GM18508 (cell line): Measurements from ENCODE around the gene TMIGD1.

Experiments used
- ATAC-seq: cut with Tn5 transposase; IDR thresholded peaks from one replicate; pipeline ENCODE4 v1.9.1; 2021; ENCODE audit warnings: moderate number of reproducible peaks; ENCODE audit not compliant: insufficient read depth, unreplicated experiment

TMIGD1 gene

DNA sequence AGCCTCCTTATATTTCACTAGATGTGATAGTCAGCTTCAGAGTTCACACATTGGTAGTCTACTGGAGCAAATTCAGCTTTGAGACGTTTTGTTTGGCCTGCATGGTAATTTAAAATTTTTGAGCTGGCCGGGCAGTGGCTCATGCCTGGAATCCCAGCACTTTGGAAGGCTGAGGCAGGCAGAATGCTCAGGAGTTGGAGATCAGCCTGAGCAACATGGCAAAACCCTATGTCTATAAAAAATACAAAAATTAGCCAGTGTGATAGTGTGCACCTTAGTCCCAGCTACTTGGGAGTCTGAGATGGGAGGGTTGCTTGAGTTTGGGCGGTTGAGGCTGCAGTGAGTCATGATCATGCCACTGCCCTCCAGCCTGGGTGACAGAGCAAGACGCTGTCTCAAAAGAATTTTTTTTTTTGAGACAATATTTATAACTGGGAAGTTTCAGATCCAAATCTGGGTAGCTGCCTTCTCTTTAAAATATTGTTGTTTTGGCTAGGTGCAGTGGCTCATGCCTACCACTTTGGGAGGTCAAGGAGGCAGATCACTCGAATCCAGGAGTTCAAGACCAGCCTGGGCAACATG lies 37.3 kb downstream of the TMIGD1 start:
- no peak for ATAC-seq

- no peak for ATAC-seq
Observed at GRCh38 chr17:30292286-30292858, 41.5 kb downstream of the TMIGD1 start.

GRCh38 chr17:30291543-30292285 lies 42.1 kb downstream of the TMIGD1 start, which contains the start of gene BLMH:
TSS of gene BLMH (minus strand) at chr17:30291944. CDS start at chr17:30291819, 125 bp downstream.
- ATAC-seq = no peak

DNA sequence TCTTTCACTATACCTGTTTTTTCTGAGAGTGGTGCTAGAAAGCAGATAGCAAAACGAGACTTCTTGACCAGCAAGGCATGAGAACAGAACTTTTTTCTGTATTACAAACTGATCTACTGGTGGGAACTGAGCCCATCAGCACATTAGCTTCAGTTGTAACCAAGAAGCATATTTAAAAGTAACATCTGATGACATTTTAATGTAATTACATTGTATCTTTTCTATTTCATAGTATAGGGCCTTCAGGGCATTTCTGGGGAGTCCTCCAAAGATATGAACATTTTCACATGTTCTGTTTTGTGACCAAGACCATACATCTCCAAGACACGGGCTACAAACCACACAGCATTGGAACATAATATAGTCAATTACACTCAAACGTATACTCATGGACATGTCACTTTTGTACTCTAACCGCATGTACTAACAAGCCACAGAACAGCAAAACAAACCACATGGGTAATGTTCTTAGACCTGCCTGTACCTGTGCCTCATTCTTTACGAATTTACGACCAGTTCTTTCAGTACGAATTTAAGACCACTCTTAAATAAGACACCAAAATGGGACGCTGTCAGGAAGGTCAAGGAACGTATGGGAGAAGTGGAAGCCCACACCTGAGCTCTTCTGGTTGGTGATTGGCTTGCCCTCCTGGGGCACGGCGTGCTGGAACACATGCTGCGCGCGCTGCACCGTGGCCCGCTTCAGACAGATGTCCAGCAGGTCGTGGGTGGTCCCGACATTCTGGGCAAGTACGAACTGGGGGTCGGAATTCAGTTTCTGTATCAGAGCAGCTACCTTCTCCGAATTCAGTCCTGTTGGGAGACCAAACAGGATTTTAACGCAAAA lies 42.9 kb downstream of the TMIGD1 start:
- ATAC-seq = no peak

- ATAC-seq = no peak
Observed at GRCh38 chr17:30290077-30290476, 43.8 kb downstream of the TMIGD1 start.

- no peak for ATAC-seq
Observed at GRCh38 chr17:30279156-30279555, 54.7 kb downstream of the TMIGD1 start.

DNA sequence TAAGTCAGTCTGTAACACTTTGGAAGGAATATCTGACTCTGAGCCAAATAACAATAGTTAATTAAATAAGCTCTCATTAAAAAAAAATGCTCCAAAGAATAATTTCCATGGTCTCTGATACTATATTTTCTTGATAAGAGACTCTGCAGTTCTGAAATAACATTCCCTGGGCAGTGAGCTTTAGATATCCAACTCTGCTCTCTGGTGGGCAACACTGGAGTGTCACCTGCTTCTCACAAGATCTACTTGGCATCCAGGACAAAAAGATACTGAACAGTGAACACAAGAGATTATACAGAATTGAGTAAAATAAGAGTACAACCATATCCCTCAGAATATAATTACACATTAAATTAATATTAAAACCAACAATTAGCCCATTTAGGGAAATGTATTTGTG lies 55.8 kb downstream of the TMIGD1 start:
- no peak for ATAC-seq

- ATAC-seq = no peak
Observed at GRCh38 chr17:30275911-30276310, 57.9 kb downstream of the TMIGD1 start.

- no peak for ATAC-seq
Observed at GRCh38 chr17:30274887-30275286, 59.0 kb downstream of the TMIGD1 start.

DNA sequence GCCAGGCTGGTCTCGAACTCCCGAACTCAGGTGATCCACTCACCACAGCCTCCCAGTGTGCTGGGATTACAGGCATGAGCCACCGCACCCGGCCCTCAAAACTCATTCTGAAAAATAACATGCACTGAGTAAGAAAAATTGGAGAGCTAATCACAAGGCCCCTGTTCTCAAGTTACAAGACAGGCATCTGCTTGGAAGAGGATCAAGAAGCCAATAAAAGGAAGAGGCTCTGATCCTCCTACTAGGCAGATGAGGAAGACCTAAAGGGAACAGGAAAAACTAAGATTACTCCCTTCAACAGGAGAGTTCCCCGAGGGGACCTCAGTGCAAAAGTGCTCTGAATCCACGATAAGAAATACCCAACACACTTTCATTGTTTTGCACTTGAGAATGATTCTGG lies 60.5 kb downstream of the TMIGD1 start:
- ATAC-seq = no peak

GRCh38 chr17:30271102-30271501 lies 62.8 kb downstream of the TMIGD1 start:
- no peak for ATAC-seq

DNA sequence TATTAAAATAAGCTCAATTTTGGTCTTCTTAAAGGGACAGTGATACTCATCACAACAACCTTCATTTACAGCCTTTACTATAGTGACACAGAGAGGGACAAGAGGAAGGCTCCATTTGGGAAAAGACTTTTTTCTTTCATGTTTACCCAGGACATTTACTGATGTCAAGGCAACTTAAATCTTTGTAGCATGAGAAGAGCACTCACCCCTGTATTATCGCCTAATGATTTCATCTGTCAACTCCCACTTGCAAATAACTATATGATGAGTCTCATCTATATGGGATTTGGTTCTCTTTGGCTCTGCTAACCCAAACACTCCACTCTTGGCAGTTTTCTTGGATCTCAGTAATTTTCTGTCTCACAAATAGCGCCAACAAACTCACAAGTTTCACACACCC lies 66.2 kb downstream of the TMIGD1 start:
- no peak for ATAC-seq
